Pulmonary artery endothelial cell (primary cell): ENCODE data around the gene LPAR3. TPM values are rescaled to one million over a fixed set of nuclear protein-coding genes. Genes with fewer than 3 reads are reported as not detected.
A peak's percentile ranks its signal among the peaks of the same experiment; 100 is the strongest.

Experiments used
- DNase-seq: peaks from one replicate; pipeline ENCODE4 v3.0.0-alpha.2; 2011; ENCODE audit warnings: low read depth, low spot score
- total RNA-seq: library from RNA; depleted of rRNA; stranded (reverse); fragments of >200 nt; gene quantifications from 2 replicates; pipeline ENCODE4 v1.2.3, GENCODE V29; 2014

The LPAR3 gene
- total RNA-seq, 1 donor from 2014 or later: not detected

DNA sequence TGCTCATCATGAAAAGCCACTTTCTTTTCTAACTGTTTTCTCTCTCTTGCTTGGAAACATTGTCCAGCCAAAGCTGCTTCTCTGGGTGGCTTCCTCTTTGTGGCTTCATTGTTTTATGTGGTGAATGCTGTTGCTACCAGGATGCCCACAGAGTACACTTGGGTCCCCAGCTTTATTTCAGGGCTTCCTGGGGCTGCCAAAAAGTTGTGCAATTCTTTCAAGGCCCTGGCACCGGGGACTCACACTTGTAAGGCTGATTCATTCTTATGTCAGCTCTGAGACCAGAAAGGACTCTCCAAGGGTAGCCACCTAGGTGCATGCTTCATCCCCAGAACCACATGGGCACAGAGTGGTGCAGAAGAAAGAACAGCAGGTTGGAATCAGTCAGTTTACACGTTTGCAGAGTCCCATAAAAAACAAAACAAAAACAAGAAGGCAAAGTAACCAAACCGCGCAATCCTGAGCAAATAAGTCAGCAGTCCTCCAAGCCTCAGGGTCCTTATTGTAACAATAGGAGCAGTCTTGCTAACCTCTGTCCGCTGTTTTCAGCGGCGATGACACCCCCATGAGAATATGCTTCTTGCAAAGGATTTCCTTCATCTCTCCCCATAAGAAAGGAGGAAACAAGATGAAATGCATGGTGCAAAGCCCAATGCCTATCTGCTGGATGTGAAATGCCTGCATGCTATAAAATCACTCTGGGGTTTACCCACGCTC is 112.8 kb downstream of the LPAR3 start:
- no peak for DNase-seq

DNA sequence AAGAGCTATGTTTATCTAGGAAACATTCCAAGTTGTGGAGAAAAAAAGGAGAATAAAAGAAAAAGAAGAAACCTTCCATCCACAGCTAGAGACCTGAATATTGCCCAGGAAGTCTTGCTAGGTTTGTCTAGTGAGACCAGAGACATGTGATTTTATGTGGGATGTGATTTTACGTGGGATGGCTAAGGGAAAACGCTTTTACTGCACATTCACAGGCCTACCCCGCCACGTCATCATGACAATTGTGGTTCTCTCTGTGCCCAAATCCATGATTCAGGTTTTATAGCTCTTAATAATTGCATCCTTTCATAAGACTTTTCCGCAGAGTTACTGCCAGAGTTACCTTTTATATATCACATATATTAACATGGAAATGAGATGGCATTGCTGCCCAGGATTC is 116.4 kb downstream of the LPAR3 start:
- DNase-seq: no peak

DNA sequence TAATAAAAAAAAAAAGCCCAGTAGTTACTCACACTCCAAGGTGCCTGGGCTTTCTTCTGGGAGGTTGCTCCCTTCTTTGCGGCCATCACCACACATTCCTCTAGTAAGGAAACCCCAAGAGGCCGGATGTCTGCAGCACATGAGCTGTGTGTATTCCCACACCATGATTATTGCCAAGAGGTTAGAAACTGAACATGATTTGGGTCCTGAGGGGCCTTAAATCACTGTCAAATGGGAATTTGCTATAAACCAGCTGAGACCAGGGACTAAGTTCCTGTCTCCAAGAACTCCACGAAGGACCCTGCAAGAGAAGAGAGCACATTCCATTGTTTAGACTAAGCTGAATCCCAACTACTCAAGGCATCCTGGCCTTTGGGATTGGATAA is 117.5 kb downstream of the LPAR3 start:
- DNase-seq: no peak

- no peak for DNase-seq
Measured at GRCh38 chr1:84774669-84775534, 118.1 kb downstream of the LPAR3 start.

- no peak for DNase-seq
Measured at GRCh38 chr1:84773933-84774497, 119.0 kb downstream of the LPAR3 start.

DNA sequence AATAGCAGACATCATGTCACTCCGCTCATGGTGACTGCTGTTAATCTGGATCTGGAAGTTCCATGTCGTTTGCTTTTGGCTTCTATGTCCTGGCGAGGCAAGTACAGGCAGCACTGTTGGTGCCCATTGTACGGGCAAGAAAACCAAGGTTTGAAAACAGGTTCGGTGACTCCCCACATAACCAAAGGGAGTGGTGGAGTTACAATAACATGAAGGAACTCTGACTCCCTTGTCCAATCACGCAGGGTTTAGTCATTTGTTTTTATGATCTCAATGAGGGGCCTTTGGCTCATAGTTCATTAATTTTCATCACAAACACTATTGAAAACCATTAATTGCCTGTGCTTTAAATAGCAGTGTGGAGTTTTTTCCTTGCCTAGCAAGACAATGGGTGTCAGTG is 119.8 kb downstream of the LPAR3 start:
- no peak for DNase-seq

DNA sequence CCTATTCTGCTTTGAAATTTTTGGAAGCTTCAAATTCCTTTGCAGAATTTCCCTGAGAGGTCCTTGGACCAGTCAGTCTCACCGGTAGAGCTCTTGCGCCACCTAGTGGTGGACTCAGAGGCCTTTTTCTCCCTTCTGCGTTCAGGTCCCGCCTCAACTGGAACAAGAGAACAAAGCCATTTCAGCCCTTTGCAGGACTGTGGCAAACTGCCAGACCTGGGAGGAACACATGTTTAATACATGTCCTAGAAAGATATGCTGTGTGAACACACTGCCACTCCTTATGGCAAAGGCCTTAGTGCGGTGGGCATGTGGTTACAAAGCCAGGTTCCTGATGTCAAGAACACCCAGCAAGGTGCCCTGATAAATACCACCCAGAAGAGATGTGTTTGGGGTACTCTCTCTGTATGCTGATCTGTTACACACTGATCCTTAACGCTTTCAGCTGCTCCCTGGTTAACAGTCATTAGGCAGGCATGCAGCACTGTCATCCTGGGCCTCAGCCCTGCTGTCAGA is 120.5 kb downstream of the LPAR3 start:
- DNase-seq: peak; percentile 13

- DNase-seq: no peak
Measured at GRCh38 chr1:84771895-84772294, 121.1 kb downstream of the LPAR3 start.

DNA sequence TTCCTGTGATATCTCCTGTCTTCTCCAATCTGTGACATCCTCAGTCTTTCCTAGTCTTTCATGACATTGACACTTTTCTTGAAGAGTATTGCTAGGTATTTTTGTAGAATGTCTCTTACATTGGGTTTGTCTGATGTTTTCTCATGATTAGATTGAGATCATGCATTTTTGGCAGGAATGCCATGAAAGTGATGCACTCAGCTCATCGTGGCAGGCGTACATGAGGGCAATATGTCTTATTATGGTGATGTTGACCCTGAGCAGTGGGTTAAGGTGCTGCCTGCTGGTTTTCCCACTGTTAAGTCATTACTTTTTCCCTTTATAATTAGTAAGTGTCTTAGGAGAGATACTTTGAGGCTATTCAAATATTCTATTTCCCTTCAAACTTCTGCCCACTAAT is 122.5 kb downstream of the LPAR3 start:
- no peak for DNase-seq

- DNase-seq: no peak
Measured at GRCh38 chr1:84769636-84770035, 123.4 kb downstream of the LPAR3 start.

GRCh38 chr1:84768634-84769033 is 124.4 kb downstream of the LPAR3 start:
- no peak for DNase-seq

GRCh38 chr1:84763912-84764680 is 128.9 kb downstream of the LPAR3 start:
- no peak for DNase-seq

DNA sequence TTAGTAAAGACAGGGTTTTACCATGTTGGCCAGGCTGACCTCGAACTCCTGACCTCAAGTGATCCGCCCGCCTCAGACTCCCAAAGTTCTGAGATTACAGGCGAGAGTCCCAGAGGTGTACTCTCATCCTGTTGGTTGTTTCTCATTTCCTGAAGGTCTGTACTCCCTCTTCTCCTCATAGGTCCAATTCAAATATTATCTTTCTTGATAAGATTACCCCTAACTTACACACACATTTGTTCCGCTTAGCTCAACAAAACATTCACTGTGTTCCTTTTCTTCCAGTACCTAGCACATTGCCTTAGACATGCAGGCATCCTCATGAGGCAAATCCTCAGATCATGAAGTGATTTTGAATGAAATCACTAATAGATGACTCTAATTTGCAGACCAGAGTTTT is 130.3 kb downstream of the LPAR3 start:
- DNase-seq: no peak

Other genes starting within 250 kb of the LPAR3 start
- gene SSX2IP, start 202.7 kb downstream of the LPAR3 start, total RNA-seq: 8.3 and 12.3 TPM in 2 replicates
- gene MCOLN2, start 103.9 kb upstream of the LPAR3 start, total RNA-seq: 0.13 and 0.18 TPM in 2 replicates
- 0.07 TPM in 1 of 2 replicates, not detected in the other for gene MCOLN3, start 155.3 kb upstream of the LPAR3 start, total RNA-seq